Ishikawa (cell line): ENCODE measurements around the gene HOXD12.

Experiments used
- CEBPB ChIP-seq: IDR thresholded peaks from 2 replicates; pipeline ENCODE4 v1.6.1; 2012
- CREB1 ChIP-seq: IDR thresholded peaks from 2 replicates; pipeline ENCODE4 v1.6.1; 2012; ENCODE audit warnings: low read depth
- EP300 ChIP-seq: IDR thresholded peaks from 2 replicates; pipeline ENCODE4 v1.6.1; 2012; ENCODE audit warnings: borderline replicate concordance
- FOXM1 ChIP-seq: IDR thresholded peaks from 2 replicates; pipeline ENCODE4 v1.6.1; 2012; ENCODE audit warnings: low read depth, borderline replicate concordance
- NFIC ChIP-seq: IDR thresholded peaks from 2 replicates; pipeline ENCODE4 v1.6.1; 2012
- RAD21 ChIP-seq: IDR thresholded peaks from 2 replicates; pipeline ENCODE4 v1.6.1; 2012; ENCODE audit warnings: low read depth
- REST ChIP-seq: IDR thresholded peaks from 2 replicates; pipeline ENCODE4 v1.6.1; 2012; ENCODE audit warnings: low read depth, mild to moderate bottlenecking
- TAF1 ChIP-seq: IDR thresholded peaks from 2 replicates; pipeline ENCODE4 v1.6.1; 2012; ENCODE audit warnings: low read depth, mild to moderate bottlenecking
- USF1 ChIP-seq: IDR thresholded peaks from 2 replicates; pipeline ENCODE4 v1.6.1; 2012

GRCh38 chr2:176134035-176134434 lies 34.4 kb downstream of the HOXD12 start:
- TF ChIP-seq CREB1 (no peak), TAF1 (no peak), REST (no peak), FOXM1 (no peak), USF1 (no peak), EP300 (no peak), CEBPB (no peak), RAD21 (no peak), NFIC (no peak)
